Measurements from ENCODE around the gene RPS15. TPM values are rescaled to one million over a fixed set of nuclear protein-coding genes. Genes with fewer than 3 reads are reported as not detected.

Gene RPS15
- total RNA-seq, 6 experiments from 2014 or later, result 334 to 1,615 (median 355) TPM

- peaks cover 0 to 44% (median 22%) of the 10 kb centered on the region in 4 donors for H3K4me1 ChIP-seq
- TF ChIP-seq POLR2A (IDR thresholded peaks at IDR 0.05) (peak; percentile 60), CTCF (IDR thresholded peaks at IDR 0.05) (no peak)
- peak overlapping the region in 2 of 3 donors; percentile 65 to 66 for H3K27ac ChIP-seq
- H3K27me3 ChIP-seq, result no peaks in the 10 kb centered on the region
- ATAC-seq (peak; percentile 55 to 68 (median 64)), DNase-seq (peak; percentile 86 to 95 (median 92))
- intact Hi-C loops (cut with DNase I), result loop anchor here (5.0 to 10.0 kb wide), 2 partner anchors 111 to 118 kb away; partner anchors contain the start of genes EFNA2 (in 1 of the 2) and FAM174C (in 1 of the 2)
- peak overlapping the region in 2 of 3 donors; percentile 29 to 35 for H3K4me3 ChIP-seq
- no peaks in the 10 kb centered on the region for H3K9me3 ChIP-seq
- H3K36me3 ChIP-seq, result peaks cover 0 to 33% (median 14%) of the 10 kb centered on the region in 4 donors
- WGBS (ENCODE audit: insufficient coverage, low coverage, low lambda C conversion rate, missing lambda C conversion rate), result 49% methylated on average over 8 of the region's 52 CpGs
These were observed 42.8 kb upstream of the RPS15 start for GRCh38 chr19:1395194-1396018.

DNA sequence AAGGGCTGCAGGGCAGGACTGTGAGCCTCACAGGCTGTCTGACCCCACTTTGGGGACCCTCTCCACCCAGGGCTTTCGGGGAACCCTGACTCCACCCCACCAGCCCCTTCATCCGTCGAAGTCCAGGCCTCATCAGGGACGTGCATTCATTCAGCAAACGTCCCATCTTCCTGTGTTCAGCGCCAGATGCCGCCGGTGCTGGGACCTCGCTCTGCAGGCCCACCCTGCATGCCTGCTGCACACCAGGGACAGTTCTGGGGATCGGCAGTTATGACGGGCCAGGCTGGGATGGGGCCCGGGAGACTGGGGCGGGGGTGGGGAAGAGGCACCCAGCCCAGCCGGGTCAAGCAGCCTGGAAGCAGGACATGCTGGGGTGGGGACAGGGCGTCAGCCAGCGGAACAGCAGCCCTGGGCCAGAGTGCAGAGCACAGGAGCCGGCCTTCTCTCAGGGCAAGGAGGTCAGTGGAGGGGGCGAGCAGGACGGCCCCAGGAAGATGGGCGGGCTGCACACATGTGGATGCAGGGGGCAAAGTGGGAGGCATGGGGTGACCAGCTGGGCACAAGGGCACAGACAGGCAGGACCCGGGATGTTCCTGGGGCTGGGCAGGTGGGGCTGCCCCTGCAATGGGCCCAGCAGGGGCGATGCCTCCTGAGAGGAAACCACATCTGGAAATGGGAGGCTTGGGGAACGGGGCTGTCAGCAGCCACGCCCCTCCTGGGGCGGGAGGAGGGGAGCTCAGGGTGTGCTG, 42.0 kb upstream of the RPS15 start:
- peaks cover 0 to 28% (median 13%) of the 10 kb centered on the region in 4 donors for H3K36me3 ChIP-seq
- TF ChIP-seq POLR2A (IDR thresholded peaks at IDR 0.05), result no peak
- no peak for TF ChIP-seq CTCF (IDR thresholded peaks at IDR 0.05)
- ATAC-seq (peak; percentile 13 to 49 (median 38)), DNase-seq (peak in 2 of 3 donors; percentile 80 to 84)
- intact Hi-C loops (cut with DNase I), result loop anchor here (5.0 to 10.0 kb wide), 2 partner anchors 111 to 119 kb away; partner anchors contain the start of genes EFNA2 (in 1 of the 2) and FAM174C (in 1 of the 2)
- H3K27me3 ChIP-seq, result no peaks in the 10 kb centered on the region
- H3K9me3 ChIP-seq, result no peaks in the 10 kb centered on the region
- peaks cover 0 to 44% (median 22%) of the 10 kb centered on the region in 4 donors for H3K4me1 ChIP-seq
- 5% methylated on average over 7 of the region's 25 CpGs for WGBS (ENCODE audit: insufficient coverage, low coverage, low lambda C conversion rate, missing lambda C conversion rate)
- peak overlapping the region in 2 of 3 donors; percentile 65 to 66 for H3K27ac ChIP-seq
- H3K4me3 ChIP-seq, result no peak overlapping the region

GRCh38 chr19:1396768-1397679, 41.2 kb upstream of the RPS15 start:
- intact Hi-C loops (cut with DNase I), result loop anchor here (5.0 to 10.0 kb wide), 2 partner anchors 112 to 120 kb away; partner anchors contain the start of genes EFNA2 (in 1 of the 2) and FAM174C (in 1 of the 2)
- 10% methylated on average over 2 of the region's 42 CpGs for WGBS (ENCODE audit: insufficient coverage, low coverage, low lambda C conversion rate, missing lambda C conversion rate)
- H3K4me1 ChIP-seq, result peaks cover 0 to 44% (median 22%) of the 10 kb centered on the region in 4 donors
- DNase-seq (peak in 2 of 3 donors; percentile 56 to 79), ATAC-seq (peak in 2 of 4 donors; percentile 2 to 5)
- peaks cover 0 to 24% (median 11%) of the 10 kb centered on the region in 4 donors for H3K36me3 ChIP-seq
- no peak for TF ChIP-seq CTCF (IDR thresholded peaks at IDR 0.05)
- no peak for TF ChIP-seq POLR2A (IDR thresholded peaks at IDR 0.05)
- H3K27me3 ChIP-seq, result no peaks in the 10 kb centered on the region
- no peak overlapping the region for H3K4me3 ChIP-seq
- peak overlapping the region in 2 of 3 donors; percentile 47 to 65 for H3K27ac ChIP-seq
- no peaks in the 10 kb centered on the region for H3K9me3 ChIP-seq

Data from right lobe of liver (tissue), 6 donors.